HG03439 (cell line): ENCODE measurements around the gene RBMS3.
"Not testable (repeated sequence)": the region's sequence is repeated elsewhere in the genome, so short reads cannot be mapped to it uniquely, and the experiment has no call there.

Source experiments
- ATAC-seq: cut with Tn5 transposase; IDR thresholded peaks from one replicate; pipeline ENCODE4 v1.9.1; 2021; ENCODE audit warnings: mild to moderate bottlenecking, moderate library complexity; ENCODE audit not compliant: unreplicated experiment

The RBMS3 gene

DNA sequence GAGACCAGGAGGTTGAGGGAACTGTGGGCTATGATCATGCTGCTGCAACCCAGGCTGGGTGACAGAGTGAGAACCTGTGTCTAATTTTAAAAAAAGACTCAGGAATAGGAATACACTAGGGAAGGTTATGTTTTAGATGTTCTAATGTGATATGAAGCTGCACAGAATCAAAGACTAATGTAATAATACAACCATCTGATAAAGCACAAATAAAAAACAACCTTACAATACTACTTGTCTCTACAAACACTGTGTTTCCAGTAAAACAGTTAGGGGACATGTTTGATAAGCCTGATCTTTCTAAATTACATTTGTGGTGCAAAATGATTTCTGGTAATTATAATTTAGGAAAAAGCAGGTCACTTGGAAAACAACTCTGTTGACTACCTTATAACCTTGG lies 56.7 kb downstream of the RBMS3 start:
- ATAC-seq, result no peak

GRCh38 chr3:29338377-29338776 lies 57.5 kb downstream of the RBMS3 start:
- ATAC-seq, result no peak

DNA sequence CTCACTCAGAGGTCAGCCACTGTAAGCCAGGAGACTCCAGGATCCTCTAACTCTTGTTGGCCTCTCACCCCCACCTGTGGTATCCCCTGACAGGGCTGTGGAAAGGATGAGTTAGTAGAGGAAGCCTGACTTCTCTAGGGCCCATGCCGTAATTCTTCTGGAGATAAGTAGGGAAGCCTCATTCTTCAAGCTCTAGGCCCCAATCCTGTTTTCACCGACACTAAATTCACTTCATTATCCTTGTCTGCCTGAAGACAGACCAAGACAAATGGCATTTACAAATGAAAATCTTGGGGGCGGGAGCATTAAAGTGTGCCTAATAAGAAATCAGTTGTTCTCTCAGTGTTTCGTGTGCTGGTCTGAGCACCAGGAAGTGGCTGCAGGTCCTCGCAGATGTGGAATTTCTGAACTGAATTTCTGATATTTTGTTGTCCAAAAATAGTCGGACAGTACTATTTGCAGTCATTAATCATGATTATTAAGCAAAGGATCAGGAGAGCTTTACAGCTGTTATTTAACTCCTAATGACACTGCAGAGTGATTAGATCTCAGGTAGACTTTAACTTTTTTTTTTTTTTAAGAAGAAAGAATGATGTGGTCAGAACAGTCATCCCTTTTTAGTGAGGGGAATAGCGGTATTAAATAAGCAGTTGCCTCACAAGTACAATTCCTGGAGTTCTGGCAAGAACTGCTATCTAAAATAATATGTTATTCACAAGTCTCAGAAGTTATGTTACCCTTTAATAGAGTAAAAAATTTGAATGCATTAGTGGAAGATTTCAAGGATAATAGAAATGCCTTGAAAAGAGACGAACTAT lies 58.4 kb downstream of the RBMS3 start:
- ATAC-seq, result no peak

GRCh38 chr3:29344154-29344553 lies 63.3 kb downstream of the RBMS3 start:
- ATAC-seq, result no peak

GRCh38 chr3:29344935-29345334 lies 64.1 kb downstream of the RBMS3 start:
- no peak for ATAC-seq

- ATAC-seq, result no peak
Observed at GRCh38 chr3:29345516-29346300, 64.8 kb downstream of the RBMS3 start.

- no peak for ATAC-seq
Observed at GRCh38 chr3:29346828-29347227, 66.0 kb downstream of the RBMS3 start.

DNA sequence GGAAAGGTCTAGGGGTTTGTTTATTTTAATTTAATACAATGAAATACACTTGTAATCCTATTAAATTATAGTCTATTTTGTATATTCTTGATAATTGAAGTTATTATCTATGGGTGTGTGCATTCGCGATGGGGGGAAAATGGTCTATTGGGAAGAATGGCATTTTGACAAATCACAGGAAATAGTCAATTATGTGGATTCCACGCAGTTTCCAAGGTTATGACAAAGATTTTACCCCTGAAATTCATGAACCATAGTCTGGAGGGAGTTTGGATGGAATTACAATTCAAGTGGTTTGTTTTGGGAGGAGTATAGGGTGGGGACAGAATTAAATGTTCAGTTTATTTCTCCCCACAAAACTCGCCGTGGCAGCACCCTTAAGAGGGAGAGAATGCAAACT lies 66.5 kb downstream of the RBMS3 start:
- no peak for ATAC-seq

GRCh38 chr3:29348316-29348715 lies 67.4 kb downstream of the RBMS3 start:
- no peak for ATAC-seq

DNA sequence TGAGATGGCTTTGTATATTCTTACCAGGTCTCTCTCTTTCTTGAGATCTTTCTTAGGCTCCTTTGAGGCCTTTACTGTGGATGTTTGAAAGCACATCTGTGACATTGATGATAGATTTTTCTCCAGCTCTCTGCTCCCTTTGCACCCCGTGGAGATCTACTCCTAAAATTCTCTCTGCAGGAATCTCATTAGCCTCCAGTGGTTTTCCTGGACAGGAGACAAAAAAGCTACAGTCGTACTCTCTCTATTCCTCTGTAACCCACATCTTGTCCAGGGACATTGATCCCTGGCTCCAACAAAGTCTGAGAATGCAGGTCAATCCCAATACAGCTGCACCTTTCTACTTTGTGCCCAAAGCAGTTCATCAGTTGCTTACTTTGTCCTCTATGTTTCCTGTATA lies 68.2 kb downstream of the RBMS3 start:
- ATAC-seq, result no peak

DNA sequence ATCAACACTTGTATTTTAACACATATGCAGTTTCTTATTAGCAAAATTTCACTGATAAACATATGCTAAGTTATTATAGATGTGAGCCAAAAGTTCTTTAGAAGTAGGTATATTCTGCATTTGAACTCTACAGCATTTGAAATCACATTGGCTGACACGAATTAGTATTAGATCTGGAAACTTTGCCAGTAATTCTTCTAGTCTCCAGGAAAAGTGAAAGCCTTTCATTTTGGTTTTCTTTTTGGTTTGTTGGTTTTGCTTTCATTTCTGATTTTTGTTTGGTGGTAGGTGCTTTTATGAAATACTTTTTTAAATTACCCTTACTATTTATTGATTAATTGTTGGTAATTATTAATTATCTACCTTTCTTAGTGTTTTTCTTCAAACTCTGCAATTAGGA lies 72.9 kb downstream of the RBMS3 start:
- ATAC-seq, result no peak

DNA sequence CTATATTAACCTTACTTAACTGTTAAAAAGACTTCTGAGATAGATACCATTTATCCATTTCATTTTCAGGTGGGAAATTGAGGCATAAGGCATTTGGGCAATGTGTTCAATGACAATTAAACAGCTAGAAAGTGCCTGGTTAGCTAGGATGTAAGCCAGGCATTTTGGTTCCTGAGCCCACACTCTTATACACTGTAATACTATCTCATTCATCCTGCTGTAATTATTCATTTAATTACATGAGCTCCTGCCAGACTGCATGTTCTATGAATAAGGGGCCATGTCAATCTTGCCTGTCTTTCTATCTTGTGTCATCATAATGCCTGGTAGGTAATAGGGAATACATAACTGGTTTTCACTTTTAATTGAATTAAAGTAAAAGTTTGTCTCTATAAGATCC lies 74.0 kb downstream of the RBMS3 start:
- no peak for ATAC-seq

- ATAC-seq, result no peak
Observed at GRCh38 chr3:29356062-29356461, 75.2 kb downstream of the RBMS3 start.

- not testable (repeated sequence) for ATAC-seq
Observed at GRCh38 chr3:29360289-29360688, 79.4 kb downstream of the RBMS3 start.

DNA sequence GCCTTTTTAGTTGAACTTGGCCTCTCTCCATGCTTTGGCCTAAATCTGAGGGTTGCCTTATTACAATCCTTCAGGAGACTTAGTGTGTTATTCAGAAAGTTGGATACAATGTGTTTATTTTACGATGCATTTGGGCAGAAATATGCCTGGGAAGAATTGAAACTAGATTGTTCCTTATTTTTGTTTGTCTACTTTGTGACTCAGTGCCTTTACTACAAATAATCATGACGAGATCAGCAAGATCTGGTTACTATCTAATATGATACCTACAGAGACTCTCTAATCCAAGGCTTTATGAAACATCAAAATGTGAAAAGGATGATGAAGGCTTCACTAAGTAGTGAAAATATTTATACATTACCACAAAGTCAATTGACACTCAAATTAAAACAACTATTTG lies 82.2 kb downstream of the RBMS3 start:
- no peak for ATAC-seq

DNA sequence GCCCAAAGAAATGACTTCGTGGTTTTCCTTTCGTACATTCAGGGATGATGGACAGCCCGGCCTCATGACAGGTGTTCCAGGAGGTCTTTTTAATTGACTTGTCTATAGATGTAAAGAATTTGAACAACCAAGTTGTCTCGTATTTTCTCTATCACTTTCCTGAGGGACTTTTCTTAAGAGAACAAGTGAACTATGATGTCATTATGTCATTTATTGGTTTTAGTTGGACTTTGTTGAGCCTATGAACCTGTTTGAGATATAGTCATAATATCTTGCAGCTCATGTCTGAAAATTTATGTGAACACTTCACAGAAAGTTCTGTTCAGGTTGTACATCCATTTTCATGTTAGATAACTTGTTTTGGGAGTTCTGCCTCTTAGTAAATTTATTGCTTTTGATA lies 89.2 kb downstream of the RBMS3 start:
- no peak for ATAC-seq

DNA sequence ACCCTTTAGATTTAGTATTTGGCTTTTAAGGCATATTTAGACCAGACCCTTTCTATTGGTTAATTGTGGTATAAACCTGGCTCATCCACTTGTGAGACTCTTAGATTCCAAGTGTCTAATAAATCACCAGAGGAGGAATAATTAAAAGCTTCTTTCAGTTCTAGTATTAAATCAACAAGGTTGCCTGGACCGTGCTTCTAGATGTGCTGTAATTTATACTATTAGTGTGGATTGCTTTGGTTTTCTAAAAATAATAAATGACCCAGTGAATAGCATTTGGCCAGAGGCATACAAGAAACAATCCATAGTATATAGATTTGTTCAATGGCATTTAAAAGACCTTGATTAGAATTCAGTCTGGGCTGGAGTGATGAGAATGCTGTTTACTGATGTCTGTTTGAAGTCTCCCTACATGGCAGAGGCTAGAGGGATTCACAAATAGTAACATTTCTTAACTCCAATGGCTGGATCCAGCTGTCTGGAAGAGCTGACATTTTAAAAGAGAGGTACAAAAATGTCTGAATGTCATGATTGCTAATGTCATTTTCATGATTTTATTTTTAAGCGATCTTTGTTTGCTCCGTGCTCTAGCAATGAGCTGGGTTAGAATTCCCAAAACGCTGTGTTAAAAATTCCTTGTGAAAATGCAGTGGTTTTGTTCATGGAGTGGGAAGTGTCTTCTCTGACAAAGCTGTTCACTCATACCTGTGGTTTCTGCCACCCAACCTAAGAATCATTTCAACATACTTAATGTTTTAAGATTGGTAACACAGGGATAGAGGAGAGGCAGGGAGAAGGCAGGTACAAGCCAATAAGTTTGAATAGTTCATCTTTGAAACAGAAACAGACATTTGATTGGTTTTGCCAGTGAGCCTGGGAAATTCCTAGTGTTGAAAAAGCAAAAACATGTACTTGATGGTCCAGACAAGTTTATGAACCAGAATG lies 89.9 kb downstream of the RBMS3 start:
- no peak for ATAC-seq

GRCh38 chr3:29373131-29373680 lies 92.3 kb downstream of the RBMS3 start:
- ATAC-seq, result no peak

DNA sequence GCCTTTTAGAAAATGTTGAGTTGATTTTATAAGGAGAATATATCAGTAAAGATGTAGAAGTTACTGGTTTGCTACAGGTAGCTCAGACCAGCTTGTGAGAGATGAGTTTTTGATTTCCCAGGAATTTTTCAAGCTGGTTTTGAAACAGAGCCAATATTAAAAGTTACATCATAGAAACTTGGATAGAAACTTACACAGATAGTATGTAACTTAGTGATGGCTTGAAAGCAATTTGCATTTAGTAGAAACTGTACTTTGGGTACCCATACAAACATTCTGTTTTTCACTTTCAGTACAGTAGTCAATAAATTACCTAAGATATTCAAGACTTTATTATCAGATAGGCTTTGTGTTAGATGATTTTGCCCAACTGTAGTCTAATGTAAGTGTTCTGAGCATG lies 93.4 kb downstream of the RBMS3 start:
- ATAC-seq, result no peak

DNA sequence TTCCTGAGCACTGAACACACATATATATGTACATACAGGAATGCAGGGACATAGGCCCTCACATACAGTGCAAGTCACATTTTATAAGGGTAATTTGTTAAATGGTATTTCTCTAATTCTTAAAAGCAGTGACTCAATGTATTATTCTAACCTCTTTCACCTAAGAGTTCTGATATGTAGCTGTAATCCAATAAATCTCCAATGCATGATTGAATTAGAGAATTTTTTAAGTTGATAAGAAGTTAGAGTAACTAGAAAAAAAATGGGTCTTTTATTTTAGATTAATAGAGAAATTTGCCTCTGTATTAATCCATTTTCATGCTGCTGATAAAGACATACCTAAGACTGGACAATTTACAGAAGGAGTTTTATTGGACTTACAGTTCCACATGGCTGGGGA lies 98.2 kb downstream of the RBMS3 start:
- no peak for ATAC-seq

DNA sequence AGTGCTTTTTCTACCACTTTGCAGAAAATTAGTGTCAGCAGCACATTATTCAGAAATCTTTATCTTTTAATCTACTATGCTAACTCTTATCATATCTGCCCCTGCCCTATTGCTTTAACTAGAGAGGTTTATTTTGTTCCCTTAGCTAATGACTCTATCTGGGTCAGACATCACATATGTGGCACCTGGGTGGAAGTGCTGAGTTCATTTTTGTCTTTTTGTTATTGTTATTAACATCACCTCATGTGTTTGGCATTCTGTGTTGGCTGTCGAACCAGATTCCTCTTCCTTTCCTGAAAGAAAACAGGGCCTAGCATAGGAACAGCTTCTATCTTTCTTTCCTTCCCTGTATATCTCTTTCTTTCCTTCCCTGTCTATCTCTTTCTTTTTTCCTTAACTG lies 100.7 kb downstream of the RBMS3 start:
- no peak for ATAC-seq
